Endometrial microvascular endothelial cells (primary cell): Measurements from ENCODE around the gene RPTOR. TPM values are rescaled to one million over a fixed set of nuclear protein-coding genes. Genes with fewer than 3 reads are reported as not detected.

Experiments used
- in situ Hi-C: cut with HindIII; loops from 2 replicates; pipeline ENCODE4 v1.10.0; 2017; ENCODE audit warnings: low sequenced_read_pairs, low pct_unique_long_range_greater_than_20kb; ENCODE audit errors: inconsistent ontology term
- total RNA-seq: library from RNA; depleted of rRNA; stranded (reverse); fragments of >200 nt; gene quantifications from one replicate; pipeline ENCODE4 v1.2.3, GENCODE V29; 2015; ENCODE audit errors: inconsistent ontology term

Gene RPTOR
- total RNA-seq, 1 donor from 2014 or later, result 28.2 TPM

DNA sequence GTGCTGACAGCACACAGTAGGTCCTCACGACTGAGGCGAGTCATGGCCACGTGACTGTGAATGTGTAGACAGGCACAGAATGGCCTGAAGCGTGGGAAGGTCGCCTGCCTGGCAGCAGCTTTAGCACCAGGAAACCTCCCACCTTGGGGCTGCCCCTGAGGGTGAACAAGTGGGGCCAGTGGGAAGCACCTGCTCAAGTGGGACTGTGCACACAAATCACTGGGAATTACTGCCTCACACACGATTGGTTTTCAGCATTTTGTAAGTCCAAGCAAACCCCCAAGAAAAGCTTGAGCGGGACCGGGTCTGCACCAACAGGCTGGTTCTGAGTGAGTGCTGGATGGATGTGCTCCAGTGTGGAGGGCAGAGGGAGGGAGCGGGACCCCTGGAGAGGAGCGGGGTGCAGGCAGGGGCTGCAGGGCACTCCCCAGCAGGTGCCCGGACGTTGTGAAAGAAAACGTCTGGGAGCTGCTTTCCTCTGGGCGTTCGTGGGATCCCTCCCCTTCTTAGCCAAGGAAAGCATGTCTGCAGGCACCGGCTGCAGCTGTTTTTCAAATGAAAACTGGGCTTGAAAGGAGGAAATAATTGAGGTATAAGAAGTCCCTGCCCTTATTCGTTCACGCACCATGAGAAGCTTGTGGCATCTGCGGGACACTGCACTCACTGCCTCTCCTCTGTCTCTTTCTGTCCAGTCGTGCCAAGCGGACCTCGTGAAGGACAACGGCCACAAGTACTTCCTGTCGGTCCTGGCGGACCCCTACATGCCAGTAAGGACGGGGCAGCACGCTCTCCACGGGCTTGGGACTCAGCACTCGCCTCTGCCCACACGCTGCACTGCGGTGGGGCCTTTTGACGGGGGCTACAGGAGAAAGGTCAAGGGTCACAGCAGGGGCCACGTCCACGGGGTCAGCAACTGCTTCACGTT is 335.3 kb downstream of the RPTOR start:
- in situ Hi-C loops, result no loop called here

DNA sequence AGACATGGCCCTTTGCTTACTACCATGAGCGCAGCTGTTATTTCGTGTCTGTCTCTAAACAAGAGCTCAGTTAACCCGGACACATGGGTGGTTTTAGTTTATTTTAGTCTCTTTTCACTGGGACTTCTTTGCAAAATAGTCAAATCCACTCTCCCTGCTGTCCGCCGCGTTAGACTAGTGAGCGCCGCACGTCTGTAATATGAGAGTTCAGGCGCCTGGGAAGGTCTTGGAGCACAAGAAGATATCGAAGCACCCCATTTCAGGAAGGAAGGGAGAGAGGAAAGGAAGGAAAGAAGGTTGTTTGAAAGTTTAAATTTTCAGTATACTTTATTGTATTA is 336.0 kb downstream of the RPTOR start:
- in situ Hi-C loops, result no loop called here

DNA sequence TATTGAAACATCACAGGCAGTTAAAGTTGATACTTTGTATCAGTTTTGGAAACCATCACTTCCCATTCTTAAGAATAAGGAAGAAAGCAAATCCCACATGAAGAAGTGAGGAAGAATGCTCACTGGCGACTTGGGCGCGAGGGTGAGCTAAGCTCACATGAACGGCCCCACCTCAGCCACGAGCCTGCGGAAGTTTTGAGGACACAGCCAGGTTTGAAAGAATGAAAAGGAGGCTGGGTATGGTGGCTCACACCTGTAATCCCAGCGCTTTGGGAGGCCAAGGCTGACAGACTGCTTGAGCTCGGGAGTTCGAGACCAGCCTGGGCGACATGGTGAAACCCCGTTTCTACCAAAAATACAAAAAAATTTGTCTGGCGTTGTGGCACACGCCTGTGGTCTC is 336.7 kb downstream of the RPTOR start:
- in situ Hi-C loops, result no loop called here

DNA sequence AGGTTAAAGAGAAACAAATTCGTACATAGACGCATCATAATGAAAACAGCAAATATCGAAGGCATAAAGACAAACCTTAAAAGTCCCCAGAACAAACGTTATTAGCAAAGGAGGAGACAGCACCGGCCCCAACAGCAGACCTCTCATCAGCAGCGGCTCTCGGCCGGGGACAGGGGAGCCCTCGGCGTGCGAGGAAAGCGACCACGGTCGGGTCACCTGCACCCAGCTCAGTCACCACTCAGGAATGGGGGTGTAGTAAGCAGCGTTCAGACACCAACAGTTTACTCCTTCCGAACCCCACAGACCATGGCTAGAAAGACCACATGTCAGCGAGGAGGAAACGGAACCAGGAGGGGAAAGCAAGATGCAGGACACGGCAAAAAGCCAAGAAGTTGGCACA is 337.7 kb downstream of the RPTOR start:
- in situ Hi-C loops, result no loop called here

DNA sequence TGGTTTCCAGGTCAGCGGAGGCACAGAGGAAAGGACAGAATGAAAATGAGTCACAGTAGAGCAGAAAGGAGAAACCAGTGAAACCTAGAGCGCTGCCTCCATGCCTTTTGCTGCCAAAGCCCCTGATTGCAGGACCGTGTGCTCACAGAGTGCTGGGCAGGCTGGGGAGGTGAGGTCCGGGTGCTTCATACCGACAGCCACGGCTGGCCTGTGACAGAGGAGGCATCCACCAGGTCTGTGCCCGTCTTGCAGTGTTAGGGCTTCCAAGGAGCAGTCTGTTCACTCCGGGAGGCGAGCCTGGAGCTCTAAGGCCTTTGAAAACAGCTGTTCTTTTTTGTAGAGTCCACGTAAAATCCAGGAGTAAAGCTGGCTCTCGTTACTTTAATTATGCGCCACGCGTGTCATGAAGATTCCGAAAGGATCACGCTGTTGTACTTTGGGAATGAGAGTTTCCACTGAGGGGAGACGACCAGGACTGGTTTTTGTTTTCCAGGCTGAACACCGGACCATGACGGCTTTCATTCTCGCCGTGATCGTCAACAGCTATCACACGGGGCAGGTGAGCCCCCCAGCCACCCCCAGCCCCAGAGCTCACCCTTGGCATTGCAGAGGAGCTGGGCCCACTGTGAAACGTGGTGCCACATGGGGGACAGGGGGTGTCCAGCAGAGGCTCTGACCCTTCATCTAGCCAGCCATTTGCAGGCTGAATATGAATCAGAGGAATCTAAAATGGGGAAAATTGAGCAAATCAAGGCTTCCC is 338.5 kb downstream of the RPTOR start:
- in situ Hi-C loops, result no loop called here

DNA sequence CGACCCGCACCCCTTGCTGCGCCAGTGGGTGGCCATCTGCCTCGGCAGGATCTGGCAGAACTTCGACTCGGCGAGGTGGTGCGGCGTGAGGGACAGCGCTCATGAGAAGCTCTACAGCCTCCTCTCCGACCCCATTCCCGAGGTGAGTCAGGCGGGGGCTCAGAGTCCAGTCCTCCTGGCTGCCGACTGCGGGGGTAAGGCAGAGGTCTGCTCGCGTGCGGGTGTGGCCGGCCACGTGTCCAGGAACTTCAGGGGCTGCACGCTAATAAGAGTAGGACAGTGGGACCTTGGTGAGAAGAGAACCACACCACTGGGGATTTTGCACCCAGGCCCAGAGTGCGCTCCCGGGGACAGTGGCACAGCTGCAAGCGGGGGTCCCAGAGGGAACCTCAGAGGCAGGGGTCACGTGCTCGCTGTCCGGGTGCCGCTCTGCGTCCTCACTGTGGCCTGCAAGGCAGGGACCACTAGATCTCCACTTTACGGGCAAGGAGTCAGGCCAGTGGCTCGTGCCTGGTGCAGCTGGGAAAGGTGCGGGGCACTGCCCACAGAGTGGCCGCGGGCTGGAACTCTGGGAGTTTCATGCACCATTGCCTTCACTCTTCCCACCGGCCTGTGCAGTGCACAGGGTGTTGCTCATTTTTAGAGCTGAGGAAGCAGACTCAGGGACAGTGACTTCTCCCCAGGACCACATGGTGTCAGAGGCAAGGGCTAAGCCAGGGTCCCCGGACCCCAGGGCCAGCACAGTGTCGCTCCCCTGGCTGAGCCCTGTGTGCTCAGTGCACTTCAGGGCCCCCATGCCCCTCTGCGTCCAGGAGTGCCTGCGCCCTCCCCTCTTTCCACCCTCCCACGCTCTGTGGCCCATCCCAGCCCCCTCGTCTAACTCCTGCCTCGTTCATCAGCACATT is 339.4 kb downstream of the RPTOR start:
- in situ Hi-C loops, result no loop called here

DNA sequence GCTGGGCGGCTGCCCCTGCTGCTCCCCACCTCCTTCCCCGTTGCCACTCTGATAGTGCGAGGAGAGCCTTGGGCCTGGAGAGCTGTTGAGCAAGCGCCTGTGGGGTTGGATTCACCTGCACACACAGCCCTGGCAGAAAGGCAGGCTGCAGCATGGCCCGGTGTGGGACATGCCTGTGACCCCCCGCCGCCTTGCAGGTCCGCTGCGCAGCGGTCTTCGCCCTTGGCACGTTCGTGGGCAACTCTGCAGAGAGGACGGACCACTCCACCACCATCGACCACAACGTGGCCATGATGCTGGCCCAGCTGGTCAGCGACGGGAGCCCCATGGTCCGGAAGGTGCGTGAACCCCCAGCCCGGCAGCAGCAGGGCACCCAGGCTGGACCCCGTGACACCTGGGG is 340.2 kb downstream of the RPTOR start:
- in situ Hi-C loops, result no loop called here

DNA sequence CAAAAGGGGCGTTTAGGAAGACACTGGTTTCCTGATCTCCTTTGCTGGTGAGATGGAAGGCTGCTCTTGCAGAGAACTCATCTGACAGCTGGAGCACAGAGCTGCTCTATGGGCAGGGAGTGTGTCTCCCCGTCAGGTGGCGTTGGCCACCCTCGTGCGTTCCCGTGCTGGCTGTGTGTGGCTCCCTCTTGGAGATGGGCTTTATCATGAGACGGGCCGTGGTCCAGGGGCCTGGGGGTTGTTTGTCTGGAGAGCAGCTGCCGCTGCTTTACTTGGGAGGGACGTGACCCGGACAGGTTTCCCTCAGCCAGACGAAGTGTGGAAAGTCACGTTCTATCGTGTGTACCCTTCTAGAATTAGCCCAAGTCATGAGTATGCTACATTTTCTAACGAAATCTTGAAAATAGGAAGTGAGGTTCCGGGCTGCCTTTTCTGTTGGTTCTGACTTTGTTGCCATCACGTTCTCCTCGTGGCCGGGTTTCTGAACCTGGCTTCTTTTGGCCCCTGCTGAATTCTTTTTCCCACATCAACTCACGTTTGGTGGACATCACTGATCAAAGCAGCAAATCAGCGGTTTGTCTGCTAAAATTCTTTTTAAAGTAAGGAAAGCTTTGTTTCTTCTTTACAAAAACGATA is 341.4 kb downstream of the RPTOR start:
- in situ Hi-C loops, result no loop called here

DNA sequence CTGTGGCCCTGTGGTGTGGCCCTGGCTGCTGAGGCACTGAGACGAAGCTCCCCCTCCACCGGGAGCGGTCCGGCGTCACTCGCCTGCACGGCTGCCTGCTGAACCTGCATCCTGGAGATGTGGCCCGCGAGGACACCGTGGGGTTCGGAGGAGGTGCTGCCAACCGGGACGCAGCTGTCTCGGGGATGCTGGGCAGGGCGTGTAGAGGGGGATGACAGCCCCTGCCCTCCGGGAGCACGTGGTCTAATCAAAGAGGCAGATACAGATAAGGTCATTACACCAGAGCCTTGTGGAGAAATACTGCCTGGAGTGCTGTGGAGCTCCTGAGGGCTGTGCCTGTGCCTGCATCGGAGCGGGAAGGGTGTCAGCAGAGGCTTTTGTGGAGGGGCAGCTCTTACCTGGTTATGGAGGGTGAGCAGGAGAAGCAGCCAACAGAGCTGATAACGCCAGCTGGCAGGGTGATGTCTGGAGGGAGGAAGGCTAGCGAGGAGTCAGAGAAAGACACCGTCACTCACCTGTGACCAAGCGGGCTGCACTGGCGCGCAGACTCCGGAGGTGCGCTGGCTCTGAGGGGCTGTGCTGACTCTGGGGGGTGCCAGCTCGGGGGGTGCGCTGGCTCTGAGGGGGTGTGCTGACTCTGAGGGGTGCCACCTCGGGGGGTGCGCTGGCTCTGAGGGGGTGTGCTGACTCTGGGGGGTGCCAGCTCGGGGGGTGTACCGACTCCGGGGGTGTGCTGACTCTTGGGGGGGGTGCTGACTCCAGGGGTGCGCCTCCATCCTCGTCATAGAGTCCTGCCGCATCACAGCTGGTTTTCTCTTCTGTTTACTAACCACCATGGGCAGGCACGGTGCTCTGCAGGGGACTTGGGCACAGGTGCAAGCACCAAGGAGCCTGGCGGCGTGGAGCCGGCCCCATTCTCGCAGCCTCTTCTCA is 342.3 kb downstream of the RPTOR start:
- in situ Hi-C loops, result no loop called here

DNA sequence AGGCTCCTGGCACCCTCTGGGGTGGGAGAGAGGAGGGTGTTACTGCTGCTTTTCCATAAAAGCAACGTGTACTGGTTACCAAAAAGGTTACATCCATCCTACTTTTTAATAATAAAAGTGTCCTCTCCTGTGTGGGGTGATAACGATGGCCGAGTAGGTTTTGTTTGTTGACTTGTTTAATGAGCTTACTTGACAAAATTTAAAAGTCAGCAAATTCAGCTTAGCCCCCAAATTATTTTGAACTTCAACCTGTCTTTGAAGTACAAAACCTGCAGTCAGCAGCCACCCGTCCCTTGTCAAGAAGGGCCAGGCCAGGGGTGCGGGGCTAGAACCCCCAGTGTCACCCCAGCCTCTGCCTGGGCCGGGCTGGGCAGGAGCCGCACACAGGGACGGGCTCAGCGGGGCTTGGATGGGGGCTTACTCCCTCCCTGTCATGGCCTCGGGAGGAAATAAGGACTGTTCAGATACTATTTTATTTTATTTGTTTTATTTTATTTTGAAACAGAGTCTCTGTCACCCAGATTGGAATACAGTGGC is 343.1 kb downstream of the RPTOR start:
- in situ Hi-C loops, result no loop called here

DNA sequence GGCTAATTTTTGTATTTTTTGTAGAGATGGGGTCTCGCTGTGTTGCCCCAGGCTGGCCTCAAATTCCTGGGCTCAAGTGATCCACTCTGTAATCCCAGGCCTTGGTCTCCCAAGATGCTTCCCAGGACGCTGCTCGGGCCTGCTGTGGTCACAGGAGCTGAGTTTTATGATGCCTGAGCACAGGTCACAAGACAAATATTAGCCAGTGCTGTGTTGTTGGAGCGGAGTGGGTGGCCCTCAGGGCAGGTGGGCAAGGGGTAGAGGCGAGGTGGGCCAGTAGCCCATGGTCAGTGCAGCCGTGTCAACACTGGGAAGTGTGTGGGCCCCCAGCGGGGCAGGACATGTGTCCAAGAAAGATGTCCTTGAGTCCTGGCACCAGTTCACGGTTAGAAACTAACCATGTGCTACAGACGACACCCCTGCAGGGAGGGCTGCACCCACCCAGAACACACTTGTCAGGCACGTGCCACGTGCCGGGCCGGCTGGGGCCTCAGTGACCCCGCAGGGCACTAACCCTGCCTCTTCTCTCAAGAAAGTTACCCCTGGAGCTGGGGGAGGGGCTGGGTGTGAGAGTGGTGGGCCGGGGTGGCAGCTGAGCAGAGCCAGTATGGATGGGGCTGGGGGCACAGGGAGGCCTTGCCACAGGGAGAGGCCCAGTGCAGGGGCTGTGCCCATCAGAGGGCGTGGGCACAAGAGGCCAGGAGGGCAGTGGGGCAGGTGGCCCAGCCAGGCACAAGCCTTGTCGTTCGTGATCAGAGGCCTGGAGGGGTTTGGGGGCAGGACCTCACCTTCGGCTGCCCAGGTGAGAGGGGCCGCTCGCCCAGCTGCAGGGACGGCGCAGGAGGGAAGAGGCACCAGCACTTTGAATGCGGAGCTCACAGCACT is 343.9 kb downstream of the RPTOR start:
- in situ Hi-C loops, result no loop called here

DNA sequence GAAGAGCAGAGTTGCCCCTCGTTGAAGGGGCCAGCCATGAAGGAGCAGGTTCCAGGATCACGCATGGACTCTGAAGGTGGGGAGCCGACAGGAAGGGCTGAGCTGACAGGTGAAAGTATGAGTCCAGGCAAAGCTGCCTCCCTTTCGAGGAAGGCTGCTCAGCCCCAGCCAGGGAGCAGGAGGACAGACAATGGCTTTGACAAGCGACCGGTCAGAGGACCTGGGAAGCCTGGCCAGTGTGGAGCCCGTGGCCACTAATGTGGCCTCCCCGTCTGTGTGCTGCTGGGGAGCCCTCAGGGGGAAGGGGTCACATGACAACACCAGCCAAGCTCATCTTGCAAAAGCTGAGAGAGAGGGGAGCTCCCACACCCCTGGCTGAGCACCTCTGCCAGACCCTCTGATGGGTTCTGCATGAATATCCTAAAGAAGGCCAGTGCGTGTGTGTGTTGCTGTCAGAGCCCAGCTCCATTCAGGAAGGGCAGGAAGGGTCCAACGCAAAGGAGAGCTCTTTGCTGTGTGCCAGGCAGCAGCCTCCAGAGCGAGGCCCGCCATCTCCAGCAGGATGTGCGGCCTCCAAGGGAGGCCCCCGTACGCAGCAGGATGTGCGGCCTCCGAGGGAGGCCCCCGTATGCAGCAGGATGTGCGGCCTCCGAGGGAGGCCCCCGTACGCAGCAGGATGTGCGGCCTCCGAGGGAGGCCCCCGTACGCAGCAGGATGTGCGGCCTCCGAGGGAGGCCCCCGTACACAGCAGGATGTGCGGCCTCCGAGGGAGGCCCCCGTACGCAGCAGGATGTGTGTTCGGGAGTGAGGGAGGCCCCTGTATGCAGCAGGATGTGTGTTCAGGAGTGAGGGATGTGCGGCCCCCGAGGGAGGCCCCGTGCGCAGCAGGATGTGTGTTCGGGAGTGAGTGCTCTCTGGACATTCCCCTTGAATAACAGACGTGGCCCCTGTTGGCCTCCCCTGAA is 344.9 kb downstream of the RPTOR start:
- in situ Hi-C loops, result no loop called here

DNA sequence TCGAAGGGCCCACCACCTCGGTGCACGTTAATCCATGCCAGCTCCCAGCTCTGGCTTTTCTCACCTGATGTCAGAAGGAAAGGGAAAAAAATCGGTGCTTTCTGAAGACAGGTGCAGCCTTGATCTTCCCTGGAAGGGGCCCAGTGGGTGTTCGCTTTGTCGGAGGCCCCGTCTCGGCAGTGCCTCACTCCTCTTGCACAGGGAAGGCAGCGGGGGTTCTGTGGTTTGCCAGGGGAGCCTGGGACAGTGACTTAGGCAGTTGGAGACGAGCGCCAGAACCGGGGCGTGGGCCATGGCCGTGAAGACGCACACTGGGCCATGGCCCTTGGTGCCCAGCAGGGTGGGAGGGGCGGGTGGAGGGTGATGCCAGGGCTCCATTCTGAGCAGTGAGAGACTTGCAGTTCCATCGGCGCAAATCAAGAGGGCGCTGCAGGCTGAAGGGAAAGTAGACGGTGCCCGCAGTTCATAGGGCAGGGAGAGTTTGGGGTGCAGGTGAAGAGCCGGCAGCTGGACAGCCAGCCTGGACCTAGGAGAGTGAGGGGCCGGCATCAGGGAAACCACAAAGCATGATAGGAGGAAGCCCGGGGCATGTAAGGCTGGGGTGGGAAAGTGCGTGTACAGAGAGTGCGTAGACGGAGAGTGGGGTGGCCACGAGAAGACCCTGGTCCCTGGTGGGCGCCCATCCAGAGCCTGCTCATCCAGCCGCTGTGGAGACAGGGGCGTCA is 345.7 kb downstream of the RPTOR start:
- in situ Hi-C loops, result no loop called here

DNA sequence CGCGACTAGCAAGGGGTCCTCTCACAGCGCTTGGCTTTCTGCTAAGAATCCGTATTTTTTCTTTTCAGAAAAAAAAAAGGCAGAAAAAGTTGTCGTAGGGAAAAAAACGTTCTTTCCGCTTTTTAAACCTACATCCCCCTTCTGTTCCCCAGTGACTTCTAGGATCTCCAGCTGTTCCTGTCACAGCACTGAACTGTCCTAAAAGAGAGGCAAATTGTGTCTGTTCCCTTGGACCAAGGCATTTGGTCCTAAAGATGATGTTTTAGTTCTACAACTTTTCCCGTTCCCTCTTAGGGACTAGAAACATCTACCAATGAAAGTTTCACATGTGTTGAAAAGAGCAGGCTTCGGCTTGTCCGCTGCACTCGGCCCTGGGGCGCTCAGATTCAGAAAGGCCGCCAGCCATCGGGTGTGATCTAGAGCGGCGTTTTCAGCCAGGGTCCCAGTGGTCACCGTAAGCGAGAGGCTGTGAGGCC is 346.3 kb downstream of the RPTOR start:
- in situ Hi-C loops, result no loop called here
